HEK293T (cell line): ENCODE results near the gene NAALAD2.

Source experiments
- ARNT ChIP-seq: fragments of 450-650 bp; IDR thresholded peaks from 2 replicates; pipeline ENCODE4 v1.6.1; 2017; ENCODE audit warnings: mild to moderate bottlenecking
- ELF4 ChIP-seq: fragments of 450-650 bp; IDR thresholded peaks from 2 replicates; pipeline ENCODE4 v1.6.1; 2017; ENCODE audit warnings: antibody characterized with exemption
- TARDBP ChIP-seq: fragments of 450-650 bp; IDR thresholded peaks from 2 replicates; pipeline ENCODE4 v1.6.1; 2016

GRCh38 chr11:90100431-90100830 lies 34.0 kb upstream of the NAALAD2 start:
- TF ChIP-seq TARDBP (no peak), ELF4 (no peak), ARNT (no peak)
